A549 (cell line): ENCODE data around the gene RBM25. TPM values are rescaled to one million over a fixed set of nuclear protein-coding genes. Genes with fewer than 3 reads are reported as not detected.

ENCODE experiments used
- ATAC-seq, 2 experiments: fragments of 200-7000 bp in 1 of 2; fragments of >200 bp in 1 of 2; cut with Nextera tagmentation in 1 of 2; cut with Tn5 transposase in 1 of 2; 3 replicates each; pipeline versions ENCODE4 v1.8.0 to v1.9.1; 2018 to 2020; ENCODE audit warnings: mild to moderate bottlenecking in 1 of 2, moderate library complexity in 1 of 2
- CTCF ChIA-PET: fragments of 300-600 bp; sonication (Branson Sonifier 250); formaldehyde crosslinking; extraction: SDS; loops from one replicate; lab custom pipeline; 2021; ENCODE audit warnings: antibody characterized with exemption, inconsistent platforms; lab: Yijun Ruan, JAX
- POLR2A ChIA-PET: fragments of 350-600 bp; formaldehyde crosslinking; extraction: SDS; loops from one replicate; lab custom pipeline; 2021; ENCODE audit warnings: antibody characterized with exemption, inconsistent platforms; lab: Yijun Ruan, JAX
- DNase-seq, 2 experiments: peaks; one replicate each; pipeline versions ENCODE4 v3.0.0 to v3.0.0-alpha.2; 2011 to 2016; ENCODE audit warnings: low read depth in 1 of 2, low spot score in 1 of 2
- FAIRE-seq: peaks from 2 replicates; lab custom pipeline; 2011; peaks lifted over from hg19 to GRCh38; lab: Jason Lieb, UNC
- H3K27ac ChIP-seq, 2 experiments: fragments of >200 bp; sonication (Bioruptor Twin); formaldehyde crosslinking; 3 replicates each; pipeline ENCODE4 v1.5.1; 2016 to 2017
- H3K4me1 ChIP-seq: fragments of >200 bp; sonication (Bioruptor Twin); formaldehyde crosslinking; 3 replicates; pipeline ENCODE4 v1.6.1; 2016
- H3K4me2 ChIP-seq: fragments of >200 bp; sonication (Bioruptor Twin); formaldehyde crosslinking; 3 replicates; pipeline ENCODE4 v1.6.1; 2016
- H3K4me3 ChIP-seq: fragments of >200 bp; sonication (Bioruptor Twin); formaldehyde crosslinking; 3 replicates; pipeline ENCODE4 v1.5.1; 2016
- H3K9me3 ChIP-seq: fragments of >200 bp; sonication (Bioruptor Twin); formaldehyde crosslinking; 3 replicates; pipeline ENCODE4 v1.6.1; 2016
- BHLHE40 ChIP-seq: IDR thresholded peaks from 2 replicates; pipeline ENCODE4 v1.6.1; 2012; ENCODE audit warnings: low read depth, low read length, inconsistent platforms
- CBX8 ChIP-seq: fragments of 200-600 bp; sonication (generic); IDR thresholded peaks from 2 replicates; pipeline ENCODE4 v1.6.1; 2016
- CEBPB ChIP-seq, 2 experiments: fragments of >200 bp in 1 of 2; sonication (Bioruptor Twin) in 1 of 2; formaldehyde crosslinking in 1 of 2; IDR thresholded peaks; 2 replicates each; pipeline ENCODE4 v1.6.1; 2012 to 2016
- CHD2 ChIP-seq: fragments of 150-350 bp; IDR thresholded peaks from 2 replicates; pipeline ENCODE4 v1.6.1; 2014; ENCODE audit warnings: low read length; ENCODE audit not compliant: partially characterized antibody
- CHD4 ChIP-seq: fragments of 200-600 bp; sonication (generic); IDR thresholded peaks from 2 replicates; pipeline ENCODE4 v1.6.1; 2016; ENCODE audit warnings: antibody characterized with exemption, mild to moderate bottlenecking, borderline replicate concordance
- ESRRA ChIP-seq: fragments of 150-350 bp; IDR thresholded peaks from 2 replicates; pipeline ENCODE4 v1.6.1; 2014; ENCODE audit warnings: mild to moderate bottlenecking, low read length, borderline replicate concordance
- FOSB ChIP-seq: fragments of 250-450 bp; sonication (Bioruptor Pico); IDR thresholded peaks from 2 replicates; pipeline ENCODE4 v1.5.0; 2020; ENCODE audit warnings: mild to moderate bottlenecking, moderate library complexity
- FOSL2 ChIP-seq, 2 experiments: fragments of 450-650 bp in 1 of 2; fragments of >200 bp in 1 of 2; sonication (Bioruptor Twin) in 1 of 2; formaldehyde crosslinking; IDR thresholded peaks; 2 replicates each; pipeline versions ENCODE4 v1.5.0 to v1.6.1; 2016 to 2020; ENCODE audit warnings: mild to moderate bottlenecking in 1 of 2, moderate library complexity in 1 of 2
- FOXS1 ChIP-seq: fragments of 250-450 bp; sonication (Bioruptor Pico); IDR thresholded peaks from 2 replicates; pipeline ENCODE4 v1.5.0; 2020; ENCODE audit warnings: mild to moderate bottlenecking, moderate library complexity
- HOXA7 ChIP-seq: fragments of 250-450 bp; sonication (Bioruptor Pico); IDR thresholded peaks from 2 replicates; pipeline ENCODE4 v1.5.0; 2020; ENCODE audit warnings: mild to moderate bottlenecking, moderate library complexity
- HOXB5 ChIP-seq: fragments of 250-450 bp; sonication (Bioruptor Pico); IDR thresholded peaks from 2 replicates; pipeline ENCODE4 v1.5.0; 2020; ENCODE audit warnings: mild to moderate bottlenecking, moderate library complexity
- JUN ChIP-seq, 2 experiments: fragments of >200 bp; sonication (Bioruptor Twin); formaldehyde crosslinking; IDR thresholded peaks; 2 replicates in 1 of 2; 3 replicates in 1 of 2; pipeline ENCODE4 v1.6.1; 2016 to 2017
- MAFK ChIP-seq: fragments of 450-650 bp; IDR thresholded peaks from 2 replicates; pipeline ENCODE4 v1.6.1; 2014; ENCODE audit not compliant: partially characterized antibody
- MYC ChIP-seq: IDR thresholded peaks from 2 replicates; pipeline ENCODE4 v1.6.1; 2012; ENCODE audit warnings: mild to moderate bottlenecking, inconsistent platforms, low read length, improper control_type of control experiment, borderline replicate concordance
- NFE2L2 ChIP-seq: fragments of 150-350 bp; conservative IDR thresholded peaks from 2 replicates; pipeline ENCODE4 v1.6.1; 2014; ENCODE audit warnings: low read length
- NPAS2 ChIP-seq: fragments of 250-450 bp; sonication (Bioruptor Pico); IDR thresholded peaks from 2 replicates; pipeline ENCODE4 v1.8.0; 2022; ENCODE audit warnings: mild to moderate bottlenecking, moderate library complexity, borderline replicate concordance
- PHF8 ChIP-seq: fragments of 200-600 bp; sonication (generic); IDR thresholded peaks from 2 replicates; pipeline ENCODE4 v1.6.1; 2016; ENCODE audit warnings: low read depth, mild to moderate bottlenecking, antibody characterized with exemption, moderate library complexity, borderline replicate concordance
- RAD21 ChIP-seq, 2 experiments: fragments of >200 bp in 1 of 2; sonication (Bioruptor Twin) in 1 of 2; formaldehyde crosslinking in 1 of 2; IDR thresholded peaks in 1 of 2; conservative IDR thresholded peaks in 1 of 2; 2 replicates in 1 of 2; 3 replicates in 1 of 2; pipeline ENCODE4 v1.6.1; 2012 to 2018; ENCODE audit warnings: inconsistent platforms in 1 of 2
- RFX5 ChIP-seq: fragments of 450-650 bp; IDR thresholded peaks from 2 replicates; pipeline ENCODE4 v1.7.1; 2014; ENCODE audit warnings: antibody characterized with exemption, mild to moderate bottlenecking, moderate library complexity
- RNF2 ChIP-seq: fragments of 200-600 bp; sonication (generic); IDR thresholded peaks from 2 replicates; pipeline ENCODE4 v1.6.1; 2016; ENCODE audit warnings: low read depth, mild to moderate bottlenecking, antibody characterized with exemption, moderate library complexity, borderline replicate concordance
- TFCP2L1 ChIP-seq: fragments of 250-450 bp; sonication (Bioruptor Pico); IDR thresholded peaks from 2 replicates; pipeline ENCODE4 v1.5.0; 2021; ENCODE audit warnings: mild to moderate bottlenecking
- TP53 ChIP-seq: fragments of 250-450 bp; sonication (Bioruptor Pico); IDR thresholded peaks from 2 replicates; pipeline ENCODE4 v1.5.0; 2021; ENCODE audit warnings: mild to moderate bottlenecking, moderate library complexity
- ZFP36 ChIP-seq: fragments of 450-650 bp; IDR thresholded peaks from 2 replicates; pipeline ENCODE4 v1.6.1; 2014; ENCODE audit warnings: borderline replicate concordance; ENCODE audit not compliant: partially characterized antibody
- WGBS: methylation state at CpG from one replicate; pipeline ENCODE4 v1.1.6; 2017; ENCODE audit errors: missing lambda C conversion rate; 5-methylcytosine and 5-hydroxymethylcytosine counted together
- polyA plus RNA-seq, 4 experiments: library from polyadenylated mRNA; depleted of rRNA in 3 of 4; stranded (reverse); fragments of >200 nt; fragmentation: RNase III in 1 of 4; extraction: RNeasy Plus Mini Kit Qiagen cat#74134 plus additional on column Dnase treatment in 1 of 4; gene quantifications; 2 replicates in 3 of 4; 3 replicates in 1 of 4; pipeline ENCODE4 v1.2.3, GENCODE V29; 2011 to 2017
- TF ChIP-seq, protein P1 (sequence below): fragments of >200 bp; sonication (Bioruptor Twin); formaldehyde crosslinking; IDR thresholded peaks from 2 replicates; pipeline ENCODE4 v1.6.1; 2016
- TF ChIP-seq, protein P2 (sequence below): fragments of 450-650 bp; IDR thresholded peaks from 2 replicates; pipeline ENCODE4 v1.6.1; 2014; ENCODE audit warnings: antibody characterized with exemption
- TF ChIP-seq, protein P3 (sequence below): fragments of 150-350 bp; IDR thresholded peaks from 2 replicates; pipeline ENCODE4 v1.6.1; 2014; ENCODE audit warnings: low read depth, mild to moderate bottlenecking, low read length
- TF ChIP-seq, protein P4 (sequence below): fragments of 200-600 bp; sonication (generic); IDR thresholded peaks from 2 replicates; pipeline ENCODE4 v1.6.1; 2016; ENCODE audit warnings: antibody characterized with exemption, mild to moderate bottlenecking, moderate library complexity
- TF ChIP-seq, protein P5 (sequence below): IDR thresholded peaks from 2 replicates; pipeline ENCODE4 v1.6.1; 2012

Gene RBM25
- polyA plus RNA-seq, 2 of the 4 experiments (the other 2 are of a cell fraction), result 65.1 to 87.0 TPM

DNA sequence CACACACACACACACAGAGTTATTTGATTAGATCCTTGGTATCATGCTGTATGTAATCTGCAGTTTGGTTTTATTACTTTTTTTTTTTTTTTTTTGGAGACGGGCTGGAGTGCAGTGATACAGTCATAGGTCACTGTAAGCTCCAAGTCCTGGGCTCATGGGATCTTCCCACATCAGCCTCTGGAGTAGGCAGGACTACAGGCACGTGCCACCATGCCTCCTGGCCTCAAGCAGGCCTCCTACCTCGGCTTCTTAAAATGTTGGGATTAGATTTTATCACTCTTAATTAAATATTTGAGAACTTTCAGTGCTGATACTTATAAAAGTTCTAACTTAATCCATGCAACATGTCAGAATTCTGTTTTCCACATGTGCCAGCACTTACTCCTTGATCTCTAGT lies 46.7 kb downstream of the RBM25 start:
- 74% methylated on average over 3 of the region's 3 CpGs for WGBS
- Histone ChIP-seq H3K27ac (no peak overlapping the region), H3K4me2 (no peak overlapping the region), H3K4me3 (no peak overlapping the region), H3K9me3 (no peaks in the 10 kb centered on the region), H3K4me1 (peaks cover 10% of the 10 kb centered on the region; the same call in 1 of the 3 replicates)
- ATAC-seq (peak; percentile 50 to 63; a peak in 4 of 6 replicates), DNase-seq (peak in 1 of 2 experiments; percentile 5), FAIRE-seq (no peak)
- TF ChIP-seq TFCP2L1, result no peak
- no peak for TF ChIP-seq ZFP36
- no peak for TF ChIP-seq HOXA7 (CRISPR knock-in tag)
- TF ChIP-seq, protein P1, sequence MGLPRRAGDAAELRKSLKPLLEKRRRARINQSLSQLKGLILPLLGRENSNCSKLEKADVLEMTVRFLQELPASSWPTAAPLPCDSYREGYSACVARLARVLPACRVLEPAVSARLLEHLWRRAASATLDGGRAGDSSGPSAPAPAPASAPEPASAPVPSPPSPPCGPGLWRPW, result no peak
- no peak for TF ChIP-seq FOXS1
- no peak for TF ChIP-seq RNF2
- TF ChIP-seq BHLHE40, result no peak
- no peak for TF ChIP-seq FOSL2 (IDR thresholded peaks at IDR 0.05)
- TF ChIP-seq FOSL2 (CRISPR knock-in tag; IDR thresholded peaks at IDR 0.05), result no peak
- TF ChIP-seq CHD4, result no peak
- TF ChIP-seq TP53 (CRISPR knock-in tag), result no peak
- no peak for TF ChIP-seq CHD2
- TF ChIP-seq, protein P2, sequence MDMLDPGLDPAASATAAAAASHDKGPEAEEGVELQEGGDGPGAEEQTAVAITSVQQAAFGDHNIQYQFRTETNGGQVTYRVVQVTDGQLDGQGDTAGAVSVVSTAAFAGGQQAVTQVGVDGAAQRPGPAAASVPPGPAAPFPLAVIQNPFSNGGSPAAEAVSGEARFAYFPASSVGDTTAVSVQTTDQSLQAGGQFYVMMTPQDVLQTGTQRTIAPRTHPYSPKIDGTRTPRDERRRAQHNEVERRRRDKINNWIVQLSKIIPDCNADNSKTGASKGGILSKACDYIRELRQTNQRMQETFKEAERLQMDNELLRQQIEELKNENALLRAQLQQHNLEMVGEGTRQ, result no peak
- TF ChIP-seq RFX5, result no peak
- ChIA-PET POLR2A (interaction anchor here (0.7 kb wide), 1 partner anchor 403 kb away, joined by 7 read pairs; no protein-coding TSS in a partner anchor), CTCF (interaction anchor here (0.6 kb wide), 1 partner anchor 51 kb away, joined by 3 read pairs; no protein-coding TSS in a partner anchor)

DNA sequence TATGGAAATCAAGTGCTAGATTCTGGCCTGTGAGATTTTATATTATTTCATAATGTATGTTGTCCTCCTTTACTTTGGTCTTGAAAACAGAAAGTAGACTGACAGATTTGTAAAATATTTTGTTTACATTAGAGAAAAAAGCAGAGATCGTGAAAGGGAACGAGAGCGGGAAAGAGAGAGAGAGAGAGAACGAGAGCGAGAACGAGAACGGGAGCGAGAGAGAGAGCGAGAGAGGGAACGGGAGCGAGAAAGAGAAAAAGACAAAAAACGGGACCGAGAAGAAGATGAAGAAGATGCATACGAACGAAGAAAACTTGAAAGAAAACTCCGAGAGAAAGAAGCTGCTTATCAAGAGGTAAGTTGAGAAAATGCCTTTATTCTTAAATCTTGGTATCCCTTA lies 47.4 kb downstream of the RBM25 start:
- TF ChIP-seq, protein P3, sequence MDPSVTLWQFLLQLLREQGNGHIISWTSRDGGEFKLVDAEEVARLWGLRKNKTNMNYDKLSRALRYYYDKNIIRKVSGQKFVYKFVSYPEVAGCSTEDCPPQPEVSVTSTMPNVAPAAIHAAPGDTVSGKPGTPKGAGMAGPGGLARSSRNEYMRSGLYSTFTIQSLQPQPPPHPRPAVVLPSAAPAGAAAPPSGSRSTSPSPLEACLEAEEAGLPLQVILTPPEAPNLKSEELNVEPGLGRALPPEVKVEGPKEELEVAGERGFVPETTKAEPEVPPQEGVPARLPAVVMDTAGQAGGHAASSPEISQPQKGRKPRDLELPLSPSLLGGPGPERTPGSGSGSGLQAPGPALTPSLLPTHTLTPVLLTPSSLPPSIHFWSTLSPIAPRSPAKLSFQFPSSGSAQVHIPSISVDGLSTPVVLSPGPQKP, result no peak
- no peak for TF ChIP-seq ESRRA
- no peak for TF ChIP-seq MYC
- TF ChIP-seq MAFK, result no peak
- no peak for TF ChIP-seq PHF8
- TF ChIP-seq NPAS2 (CRISPR knock-in tag), result no peak
- TF ChIP-seq FOSB, result no peak
- TF ChIP-seq, protein P4, sequence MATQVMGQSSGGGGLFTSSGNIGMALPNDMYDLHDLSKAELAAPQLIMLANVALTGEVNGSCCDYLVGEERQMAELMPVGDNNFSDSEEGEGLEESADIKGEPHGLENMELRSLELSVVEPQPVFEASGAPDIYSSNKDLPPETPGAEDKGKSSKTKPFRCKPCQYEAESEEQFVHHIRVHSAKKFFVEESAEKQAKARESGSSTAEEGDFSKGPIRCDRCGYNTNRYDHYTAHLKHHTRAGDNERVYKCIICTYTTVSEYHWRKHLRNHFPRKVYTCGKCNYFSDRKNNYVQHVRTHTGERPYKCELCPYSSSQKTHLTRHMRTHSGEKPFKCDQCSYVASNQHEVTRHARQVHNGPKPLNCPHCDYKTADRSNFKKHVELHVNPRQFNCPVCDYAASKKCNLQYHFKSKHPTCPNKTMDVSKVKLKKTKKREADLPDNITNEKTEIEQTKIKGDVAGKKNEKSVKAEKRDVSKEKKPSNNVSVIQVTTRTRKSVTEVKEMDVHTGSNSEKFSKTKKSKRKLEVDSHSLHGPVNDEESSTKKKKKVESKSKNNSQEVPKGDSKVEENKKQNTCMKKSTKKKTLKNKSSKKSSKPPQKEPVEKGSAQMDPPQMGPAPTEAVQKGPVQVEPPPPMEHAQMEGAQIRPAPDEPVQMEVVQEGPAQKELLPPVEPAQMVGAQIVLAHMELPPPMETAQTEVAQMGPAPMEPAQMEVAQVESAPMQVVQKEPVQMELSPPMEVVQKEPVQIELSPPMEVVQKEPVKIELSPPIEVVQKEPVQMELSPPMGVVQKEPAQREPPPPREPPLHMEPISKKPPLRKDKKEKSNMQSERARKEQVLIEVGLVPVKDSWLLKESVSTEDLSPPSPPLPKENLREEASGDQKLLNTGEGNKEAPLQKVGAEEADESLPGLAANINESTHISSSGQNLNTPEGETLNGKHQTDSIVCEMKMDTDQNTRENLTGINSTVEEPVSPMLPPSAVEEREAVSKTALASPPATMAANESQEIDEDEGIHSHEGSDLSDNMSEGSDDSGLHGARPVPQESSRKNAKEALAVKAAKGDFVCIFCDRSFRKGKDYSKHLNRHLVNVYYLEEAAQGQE, result no peak
- TF ChIP-seq, protein P1, result no peak
- TF ChIP-seq CHD4, result no peak
- no peak for TF ChIP-seq HOXB5 (CRISPR knock-in tag)
- TF ChIP-seq, protein P5, sequence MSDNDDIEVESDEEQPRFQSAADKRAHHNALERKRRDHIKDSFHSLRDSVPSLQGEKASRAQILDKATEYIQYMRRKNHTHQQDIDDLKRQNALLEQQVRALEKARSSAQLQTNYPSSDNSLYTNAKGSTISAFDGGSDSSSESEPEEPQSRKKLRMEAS, result no peak
- no peak for TF ChIP-seq RAD21 (conservative IDR thresholded peaks at IDR 0.05 in 1 of 2, IDR thresholded peaks at IDR 0.05 in 1 of 2)
- TF ChIP-seq CEBPB (IDR thresholded peaks at IDR 0.05), result no peak
- TF ChIP-seq JUN (IDR thresholded peaks at IDR 0.05), result no peak
- no peak for TF ChIP-seq CBX8
- TF ChIP-seq NFE2L2, result no peak
- Histone ChIP-seq H3K4me1 (peaks cover 10% of the 10 kb centered on the region; the same call in 1 of the 3 replicates), H3K4me2 (no peak overlapping the region), H3K27ac (no peak overlapping the region), H3K9me3 (no peaks in the 10 kb centered on the region), H3K4me3 (no peak overlapping the region)
- ChIA-PET POLR2A (interaction anchor here (0.7 kb wide), 1 partner anchor 402 kb away, joined by 7 read pairs; no protein-coding TSS in a partner anchor), CTCF (interaction anchor here (0.7 kb wide), 1 partner anchor 47 kb away, joined by 3 read pairs; no protein-coding TSS in a partner anchor)
- DNase-seq (no peak), FAIRE-seq (no peak), ATAC-seq (no peak)
- 94% methylated on average over 16 of the region's 16 CpGs for WGBS
